Sigmoid colon (tissue), 4 donors: ENCODE results near the gene ACOD1.

Experiments
- EP300 ChIP-seq, 4 donors: sonication (generic); formaldehyde crosslinking; IDR thresholded peaks; one replicate each; pipeline ENCODE4 v1.6.1; 2017; ENCODE audit warnings: antibody characterized with exemption in 4 of 4
- POLR2A ChIP-seq, 2 donors: fragments of 450-650 bp; IDR thresholded peaks; one replicate each; pipeline ENCODE4 v1.6.1; 2016; ENCODE audit warnings: antibody characterized with exemption in 2 of 2, mild to moderate bottlenecking in 2 of 2, moderate library complexity in 2 of 2
- POLR2AphosphoS5 ChIP-seq, 4 donors: sonication (generic); formaldehyde crosslinking; IDR thresholded peaks; one replicate each; pipeline ENCODE4 v1.6.1; 2017; ENCODE audit warnings: antibody characterized with exemption in 4 of 4
- TF ChIP-seq, protein P1 (sequence below), 4 experiments: fragments of 450-650 bp in 3 of 4; fragments of 200-600 bp in 1 of 4; IDR thresholded peaks; one replicate each; pipeline ENCODE4 v1.5.1; 2016 to 2019; ENCODE audit warnings: antibody characterized with exemption in 4 of 4, mild to moderate bottlenecking in 3 of 4, moderate library complexity in 2 of 4

- TF ChIP-seq, protein P1, sequence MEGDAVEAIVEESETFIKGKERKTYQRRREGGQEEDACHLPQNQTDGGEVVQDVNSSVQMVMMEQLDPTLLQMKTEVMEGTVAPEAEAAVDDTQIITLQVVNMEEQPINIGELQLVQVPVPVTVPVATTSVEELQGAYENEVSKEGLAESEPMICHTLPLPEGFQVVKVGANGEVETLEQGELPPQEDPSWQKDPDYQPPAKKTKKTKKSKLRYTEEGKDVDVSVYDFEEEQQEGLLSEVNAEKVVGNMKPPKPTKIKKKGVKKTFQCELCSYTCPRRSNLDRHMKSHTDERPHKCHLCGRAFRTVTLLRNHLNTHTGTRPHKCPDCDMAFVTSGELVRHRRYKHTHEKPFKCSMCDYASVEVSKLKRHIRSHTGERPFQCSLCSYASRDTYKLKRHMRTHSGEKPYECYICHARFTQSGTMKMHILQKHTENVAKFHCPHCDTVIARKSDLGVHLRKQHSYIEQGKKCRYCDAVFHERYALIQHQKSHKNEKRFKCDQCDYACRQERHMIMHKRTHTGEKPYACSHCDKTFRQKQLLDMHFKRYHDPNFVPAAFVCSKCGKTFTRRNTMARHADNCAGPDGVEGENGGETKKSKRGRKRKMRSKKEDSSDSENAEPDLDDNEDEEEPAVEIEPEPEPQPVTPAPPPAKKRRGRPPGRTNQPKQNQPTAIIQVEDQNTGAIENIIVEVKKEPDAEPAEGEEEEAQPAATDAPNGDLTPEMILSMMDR (IDR thresholded peaks at IDR 0.05), result no peak
- TF ChIP-seq EP300 (IDR thresholded peaks at IDR 0.05) (no peak), POLR2A (IDR thresholded peaks at IDR 0.05) (no peak), POLR2AphosphoS5 (IDR thresholded peaks at IDR 0.05) (no peak)
These were observed 27.6 kb downstream of the ACOD1 start for GRCh38 chr13:76975863-76976262.
